HepG2 (cell line): ENCODE measurements around the gene RAB17. TPM values are rescaled to one million over a fixed set of nuclear protein-coding genes. Genes with fewer than 3 reads are reported as not detected.

Experiments
- BHLHE40 ChIP-seq: IDR thresholded peaks from 2 replicates; pipeline ENCODE4 v1.6.1; 2011; ENCODE audit warnings: low read length, improper control_type of control experiment
- CSRNP1 ChIP-seq: sonication (generic); formaldehyde crosslinking; IDR thresholded peaks from 2 replicates; pipeline ENCODE4 v1.8.1; 2023; ENCODE audit warnings: mild to moderate bottlenecking, missing genetic modification reagents
- FOXO1 ChIP-seq: sonication (generic); formaldehyde crosslinking; IDR thresholded peaks from 2 replicates; pipeline ENCODE4 v1.4.0; 2020; ENCODE audit warnings: missing genetic modification reagents
- FUBP1 ChIP-seq: sonication (generic); formaldehyde crosslinking; IDR thresholded peaks from 2 replicates; pipeline ENCODE4 v1.5.1; 2020; ENCODE audit warnings: missing genetic modification reagents, mild to moderate bottlenecking, borderline replicate concordance
- HMGXB4 ChIP-seq, 2 experiments: sonication (generic) in 1 of 2; formaldehyde crosslinking in 1 of 2; IDR thresholded peaks; 2 replicates each; pipeline versions ENCODE4 v1.4.0 to v1.6.1; 2018 to 2020; ENCODE audit warnings: missing genetic modification reagents in 2 of 2, borderline replicate concordance in 1 of 2, low read depth in 1 of 2, mild to moderate bottlenecking in 1 of 2, missing biosample characterization in 1 of 2
- KDM6A ChIP-seq: IDR thresholded peaks from 2 replicates; pipeline ENCODE4 v1.6.1; 2016; ENCODE audit warnings: low read depth
- POGZ ChIP-seq: sonication (generic); formaldehyde crosslinking; IDR thresholded peaks from 2 replicates; pipeline ENCODE4 v1.4.0; 2020; ENCODE audit warnings: mild to moderate bottlenecking, missing genetic modification reagents
- POLR2AphosphoS5 ChIP-seq: IDR thresholded peaks from 2 replicates; pipeline ENCODE4 v1.6.1; 2012; ENCODE audit warnings: low read depth, low read length
- SMYD3 ChIP-seq: sonication (generic); formaldehyde crosslinking; IDR thresholded peaks from 2 replicates; pipeline ENCODE4 v1.8.1; 2023; ENCODE audit warnings: mild to moderate bottlenecking, missing genetic modification reagents
- SNAPC2 ChIP-seq: sonication (generic); formaldehyde crosslinking; IDR thresholded peaks from 2 replicates; pipeline ENCODE4 v1.8.1; 2022; ENCODE audit warnings: mild to moderate bottlenecking, missing genetic modification reagents
- TMF1 ChIP-seq: sonication (generic); formaldehyde crosslinking; IDR thresholded peaks from 2 replicates; pipeline ENCODE4 v1.8.1; 2022; ENCODE audit warnings: low read depth, missing genetic modification reagents
- USF2 ChIP-seq, 2 experiments: sonication (generic) in 1 of 2; formaldehyde crosslinking in 1 of 2; IDR thresholded peaks; 2 replicates each; pipeline versions ENCODE4 v1.5.1 to v1.6.1; 2011 to 2020; ENCODE audit warnings: borderline replicate concordance in 1 of 2, low read depth in 1 of 2, low read length in 1 of 2, mild to moderate bottlenecking in 1 of 2, missing genetic modification reagents in 1 of 2, moderate library complexity in 1 of 2
- YY1 ChIP-seq: IDR thresholded peaks from 2 replicates; pipeline ENCODE4 v1.6.1; 2011; ENCODE audit warnings: low read length, low read depth, moderate library complexity, mild to moderate bottlenecking; ENCODE audit not compliant: insufficient read depth, insufficient replicate concordance
- ZFP90 ChIP-seq: sonication (generic); formaldehyde crosslinking; IDR thresholded peaks from 2 replicates; pipeline ENCODE4 v1.8.0; 2022; ENCODE audit warnings: missing genetic modification reagents, mild to moderate bottlenecking, inconsistent platforms, borderline replicate concordance
- ZIK1 ChIP-seq: sonication (generic); formaldehyde crosslinking; IDR thresholded peaks from 2 replicates; pipeline ENCODE4 v1.5.0; 2020; ENCODE audit warnings: mild to moderate bottlenecking, low read depth, missing genetic modification reagents, borderline replicate concordance
- ZMYM4 ChIP-seq: sonication (generic); formaldehyde crosslinking; IDR thresholded peaks from 2 replicates; pipeline ENCODE4 v1.8.1; 2023; ENCODE audit warnings: mild to moderate bottlenecking, missing genetic modification reagents
- ZNF234 ChIP-seq: sonication (generic); formaldehyde crosslinking; conservative IDR thresholded peaks from 2 replicates; pipeline ENCODE4 v1.5.1; 2020; ENCODE audit warnings: mild to moderate bottlenecking, missing genetic modification reagents
- ZNF510 ChIP-seq: sonication (generic); formaldehyde crosslinking; IDR thresholded peaks from 2 replicates; pipeline ENCODE4 v1.4.0; 2020; ENCODE audit warnings: low read depth, mild to moderate bottlenecking, missing genetic modification reagents
- ZNF746 ChIP-seq: sonication (generic); formaldehyde crosslinking; IDR thresholded peaks from 2 replicates; pipeline ENCODE4 v1.8.0; 2022; ENCODE audit warnings: mild to moderate bottlenecking, missing genetic modification reagents
- polyA plus RNA-seq, 8 experiments: library from polyadenylated mRNA; depleted of rRNA in 3 of 8; stranded (reverse) in 7 of 8; unstranded in 1 of 8; fragments of >200 nt; fragmentation: Illumina TruSeq in 4 of 8; extraction: Trizol in 4 of 8; gene quantifications; 2 replicates each; pipeline versions ENCODE4 v1.2.1 to v1.2.3, GENCODE V29; 2011 to 2016; ENCODE audit warnings: low read depth in 4 of 8, missing spikeins in 1 of 8, mixed read lengths in 1 of 8; ENCODE audit not compliant: insufficient read depth in 1 of 8
- total RNA-seq, 5 experiments: library from RNA; depleted of rRNA; stranded (reverse); fragments of >200 nt; fragmentation: Illumina TruSeq; extraction: Trizol; gene quantifications; 2 replicates each; pipeline ENCODE4 v1.2.3, GENCODE V29; 2016; ENCODE audit warnings: low read depth in 1 of 5

Gene RAB17
- total and polyA plus RNA-seq, 2 of the 13 experiments (the other 11 are each of a cell fraction or from before 2014, with no cell fraction given) = 68.0 to 124 TPM

- TF ChIP-seq HMGXB4 (CRISPR knock-in tag; IDR thresholded peaks at IDR 0.05; ENCODE audit: borderline replicate concordance in 1 of 2, low read depth in 1 of 2) = peak; percentile 50 to 87; a peak in 2 of 4 replicates
- no peak for TF ChIP-seq ZIK1
- peak; percentile 92 for TF ChIP-seq SNAPC2 (CRISPR knock-in tag)
- TF ChIP-seq POLR2AphosphoS5 = peak; percentile 60
- TF ChIP-seq TMF1 (CRISPR knock-in tag) = peak; percentile 54; the same call in 1 of the 2 replicates
- TF ChIP-seq CSRNP1 = peak; percentile 86
- TF ChIP-seq ZMYM4 = peak; percentile 59; the same call in 1 of the 2 replicates
- TF ChIP-seq USF2 (IDR thresholded peaks at IDR 0.05; ENCODE audit: low read depth, low read length) = no peak; the same call in 1 of the 2 replicates
- TF ChIP-seq USF2 (CRISPR knock-in tag; IDR thresholded peaks at IDR 0.05; ENCODE audit: borderline replicate concordance) = peak; percentile 43; the same call in 1 of the 2 replicates
- TF ChIP-seq YY1 = peak; percentile 41
- TF ChIP-seq FOXO1 (CRISPR knock-in tag) = peak; percentile 43
- 0 out of 2 replicates have a peak, but pooled peaks have one; percentile 46 for TF ChIP-seq ZFP90 (CRISPR knock-in tag)
- TF ChIP-seq ZNF746 (CRISPR knock-in tag) = no peak
- no peak for TF ChIP-seq ZNF234 (CRISPR knock-in tag)
- peak; percentile 59; the same call in 1 of the 2 replicates for TF ChIP-seq SMYD3 (CRISPR knock-in tag)
- no peak; the same call in 1 of the 2 replicates for TF ChIP-seq FUBP1 (CRISPR knock-in tag)
- peak; percentile 67; the same call in 1 of the 2 replicates for TF ChIP-seq KDM6A (CRISPR knock-in tag)
- TF ChIP-seq ZNF510 = peak; percentile 90
- TF ChIP-seq BHLHE40 = peak; percentile 78
- peak; percentile 69; the same call in 1 of the 2 replicates for TF ChIP-seq POGZ (CRISPR knock-in tag)
Measured at GRCh38 chr2:237601453-237602116, 11.1 kb upstream of the RAB17 start (continued).
